ENCODE results near the gene MAU2. TPM values are rescaled to one million over a fixed set of nuclear protein-coding genes. Genes with fewer than 3 reads are reported as not detected.
"Not testable (repeated sequence)": the region's sequence is repeated elsewhere in the genome, so short reads cannot be mapped to it uniquely, and the experiment has no call there.

Gene MAU2
- total RNA-seq, 1 experiment from 2014 or later: 24.3 TPM

DNA sequence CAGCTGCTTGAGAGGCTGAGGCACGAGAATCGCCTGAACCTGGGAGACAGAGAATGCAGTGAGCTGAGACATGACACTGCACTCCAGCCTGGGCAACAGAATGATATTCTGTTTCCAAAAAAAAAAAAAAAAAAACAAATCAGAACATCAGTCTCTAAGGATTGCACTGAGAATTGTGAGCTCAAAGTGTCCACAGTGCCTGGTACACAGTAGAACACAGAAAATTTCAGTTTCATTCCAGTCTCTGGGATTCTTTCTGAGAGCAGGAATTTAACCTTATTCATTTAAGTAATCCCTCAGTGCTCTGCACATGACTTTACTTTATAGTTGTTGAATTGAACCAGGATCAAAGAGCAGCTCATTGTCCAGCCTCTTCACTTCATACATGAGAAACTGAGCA is 58.9 kb downstream of the MAU2 start:
- H3K4me1 ChIP-seq: 0 out of 2 replicates have a peak, but pooled peaks cover 2% of the 10 kb centered on the region
- H3K4me3 ChIP-seq: no peak overlapping the region
- no peaks in the 10 kb centered on the region for H3K9me3 ChIP-seq (replicated peaks)
- DNase-seq: no peak
- no peak overlapping the region for H3K27ac ChIP-seq
- no peaks in the 10 kb centered on the region for H3K27me3 ChIP-seq
- no peaks in the 10 kb centered on the region for H3K36me3 ChIP-seq

DNA sequence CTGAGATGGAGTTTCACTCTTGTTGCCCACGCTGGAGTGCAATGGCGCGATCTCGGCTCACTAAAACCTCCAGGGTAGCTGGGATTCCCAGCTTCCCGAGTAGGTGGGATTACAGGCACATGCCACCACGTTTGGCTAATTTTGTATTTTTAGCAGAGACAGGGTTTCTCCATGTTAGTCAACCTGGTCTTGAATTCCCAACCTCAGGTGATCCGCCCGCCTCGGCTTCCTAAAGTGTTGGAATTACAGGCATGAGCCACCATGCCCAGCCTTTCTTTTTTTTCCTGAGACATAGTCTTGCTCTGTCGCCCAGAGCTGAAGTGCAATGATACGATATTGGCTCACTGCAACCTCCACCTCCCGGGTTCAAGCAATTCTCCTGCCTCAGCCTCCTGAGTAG is 59.7 kb downstream of the MAU2 start:
- not testable (repeated sequence) for DNase-seq; H3K4me1 ChIP-seq; H3K36me3 ChIP-seq; H3K4me3 ChIP-seq; H3K9me3 ChIP-seq (replicated peaks); H3K27ac ChIP-seq; H3K27me3 ChIP-seq

GRCh38 chr19:19381007-19381926 is 60.6 kb downstream of the MAU2 start:
- no peak for DNase-seq
- Histone ChIP-seq H3K4me1 (0 out of 2 replicates have a peak, but pooled peaks cover 2% of the 10 kb centered on the region), H3K27ac (no peak overlapping the region), H3K27me3 (no peaks in the 10 kb centered on the region), H3K4me3 (no peak overlapping the region), H3K9me3 (replicated peaks) (no peaks in the 10 kb centered on the region), H3K36me3 (no peaks in the 10 kb centered on the region; the same call in 1 of the 2 replicates)

- Histone ChIP-seq H3K27me3 (no peaks in the 10 kb centered on the region), H3K27ac (no peak overlapping the region), H3K36me3 (no peaks in the 10 kb centered on the region; the same call in 1 of the 2 replicates), H3K9me3 (replicated peaks) (no peaks in the 10 kb centered on the region), H3K4me3 (no peak overlapping the region), H3K4me1 (0 out of 2 replicates have a peak, but pooled peaks cover 2% of the 10 kb centered on the region)
- no peak for DNase-seq
Measured at GRCh38 chr19:19382118-19382517, 61.5 kb downstream of the MAU2 start.

DNA sequence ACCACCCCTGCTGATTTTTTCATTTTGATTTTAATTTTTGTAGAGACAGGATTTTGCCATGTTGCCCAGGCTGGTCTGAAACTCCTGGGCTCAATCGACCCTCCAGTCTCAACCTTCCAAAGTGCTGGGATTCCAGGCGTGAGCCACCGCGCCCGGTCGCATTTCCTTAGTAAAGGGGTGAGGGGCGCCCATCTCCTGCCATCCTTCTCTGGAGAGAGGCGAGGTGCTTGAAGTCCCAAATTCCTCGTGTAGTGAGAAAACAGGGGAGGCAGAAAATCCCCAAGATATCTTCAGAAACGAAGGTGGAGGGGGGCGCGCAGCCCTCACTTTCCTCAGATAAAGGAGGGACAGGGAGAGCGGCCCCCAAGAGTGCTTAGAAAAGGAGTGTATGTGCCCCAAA is 63.9 kb downstream of the MAU2 start:
- no peak for DNase-seq
- no peaks in the 10 kb centered on the region for H3K27me3 ChIP-seq
- H3K4me1 ChIP-seq: 0 out of 2 replicates have a peak, but pooled peaks cover 2% of the 10 kb centered on the region
- H3K4me3 ChIP-seq: no peak overlapping the region
- H3K36me3 ChIP-seq: no peaks in the 10 kb centered on the region; the same call in 1 of the 2 replicates
- no peak overlapping the region; the same call in 1 of the 2 replicates for H3K27ac ChIP-seq
- H3K9me3 ChIP-seq (replicated peaks): no peaks in the 10 kb centered on the region

DNA sequence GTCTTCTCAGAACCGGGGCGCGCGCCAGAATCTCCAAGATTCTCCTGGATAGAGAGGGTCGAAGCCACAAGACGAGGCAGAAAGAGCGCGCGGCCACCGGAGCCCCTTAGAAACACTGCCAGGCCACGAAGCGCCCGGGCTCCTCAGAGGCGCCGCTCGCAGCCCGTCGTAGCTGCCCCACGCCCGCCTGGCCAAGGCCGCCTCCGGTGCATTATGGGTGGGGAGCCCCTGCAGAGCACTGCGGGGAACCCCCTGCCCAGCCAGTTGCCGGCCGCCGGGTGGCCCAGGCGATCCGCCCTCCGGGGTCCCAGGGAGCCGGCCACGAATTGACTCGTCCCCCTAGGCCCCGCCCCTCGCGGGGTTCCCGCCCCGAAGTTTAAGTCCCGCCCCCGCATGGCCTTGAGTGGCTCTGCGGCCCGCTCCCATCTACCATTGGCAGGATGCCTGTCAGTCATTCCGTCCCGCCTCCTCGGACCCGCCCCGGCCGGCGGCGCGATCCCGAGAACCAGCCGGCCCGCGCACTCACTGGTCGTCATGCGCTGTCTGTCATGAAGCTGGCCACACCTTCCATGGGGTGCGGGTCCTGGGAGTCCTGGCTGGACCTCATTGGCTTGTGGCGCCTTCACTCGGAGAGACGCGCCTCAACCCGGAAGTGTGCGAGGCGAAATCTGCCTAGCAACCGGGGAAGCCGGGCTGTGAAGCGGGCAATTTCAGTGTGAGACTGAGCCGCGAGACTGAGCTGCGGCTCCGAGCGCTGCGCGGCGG is 64.7 kb downstream of the MAU2 start:
- Histone ChIP-seq H3K4me1 (no peaks in the 10 kb centered on the region), H3K4me3 (peak overlapping the region; percentile 92), H3K27ac (peak overlapping the region; percentile 47), H3K9me3 (replicated peaks) (no peaks in the 10 kb centered on the region), H3K36me3 (no peaks in the 10 kb centered on the region; the same call in 1 of the 2 replicates), H3K27me3 (no peaks in the 10 kb centered on the region)
- DNase-seq: peak; percentile 100

DNA sequence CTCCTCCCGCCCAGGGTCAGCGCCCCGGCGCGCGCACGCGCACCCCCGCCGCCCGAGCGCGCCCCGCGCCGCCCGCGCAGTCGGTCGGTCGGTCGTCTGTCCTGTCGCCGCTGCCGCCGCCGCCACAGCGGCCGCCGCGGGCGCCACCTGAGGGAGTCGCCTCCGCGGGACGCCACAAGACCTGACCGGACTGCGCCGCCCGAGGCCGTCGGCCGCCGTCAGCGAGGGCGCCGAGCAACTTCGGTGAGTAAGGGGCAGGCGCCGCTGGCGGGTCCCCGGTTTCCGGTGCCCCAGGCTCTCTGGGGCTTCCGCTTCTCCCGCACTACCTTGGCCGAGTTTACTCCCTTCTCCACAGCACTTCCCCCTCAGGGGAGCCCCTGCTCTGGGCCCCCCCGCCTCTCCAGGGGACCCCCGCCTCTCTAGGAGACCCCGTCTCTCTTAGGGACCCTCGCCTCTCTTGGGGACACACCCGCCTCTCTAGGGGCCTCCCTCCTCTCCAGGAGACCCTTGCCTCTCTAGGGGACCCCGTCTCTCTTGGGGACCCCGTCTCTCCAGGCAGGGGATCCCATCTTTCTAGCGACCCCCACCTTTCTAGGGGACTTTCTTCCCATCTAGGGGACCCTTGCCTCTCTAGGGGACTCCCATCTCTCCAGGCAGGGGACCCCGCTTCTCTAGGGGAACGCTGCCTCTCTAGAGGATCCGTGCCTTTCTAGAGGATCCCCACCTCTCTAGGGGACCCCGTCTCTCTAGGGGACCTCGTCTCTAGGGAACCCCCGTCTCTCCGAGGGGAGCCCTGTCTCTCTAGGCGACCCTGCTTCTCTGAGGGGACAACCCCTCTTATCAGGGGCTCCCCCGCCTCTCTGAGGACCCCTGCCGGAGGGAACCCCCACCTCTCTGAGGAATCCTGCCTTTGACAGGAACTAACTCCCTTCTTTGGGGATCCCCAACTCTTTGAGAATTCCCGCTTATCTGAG is 65.6 kb downstream of the MAU2 start:
- Histone ChIP-seq H3K27me3 (no peaks in the 10 kb centered on the region), H3K36me3 (no peaks in the 10 kb centered on the region; the same call in 1 of the 2 replicates), H3K4me1 (no peaks in the 10 kb centered on the region), H3K4me3 (peak overlapping the region; percentile 92), H3K27ac (peak overlapping the region; percentile 72), H3K9me3 (replicated peaks) (no peaks in the 10 kb centered on the region)
- peak; percentile 58 to 66 for DNase-seq

DNA sequence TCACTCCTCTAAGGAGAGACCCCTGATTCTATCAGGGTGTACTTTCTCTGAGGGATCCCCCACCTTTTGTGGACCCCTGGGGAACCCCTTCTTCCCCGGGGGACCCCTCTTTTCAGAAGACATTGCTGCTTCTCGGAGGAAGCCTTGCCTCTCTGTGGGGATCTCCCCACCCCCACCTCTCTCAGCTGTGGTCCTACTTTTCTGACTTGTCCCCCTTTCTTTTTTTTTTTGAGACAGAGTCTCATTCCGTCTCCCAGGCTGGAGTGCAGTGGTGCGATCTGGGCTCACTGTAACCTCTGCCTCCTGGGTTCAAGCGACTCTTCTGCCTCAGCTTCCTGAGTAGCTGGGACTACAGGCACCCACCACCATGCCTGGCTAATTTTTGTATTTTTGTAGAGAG is 66.5 kb downstream of the MAU2 start:
- Histone ChIP-seq H3K27ac (no peak overlapping the region), H3K27me3 (no peaks in the 10 kb centered on the region), H3K9me3 (replicated peaks) (no peaks in the 10 kb centered on the region), H3K36me3 (no peaks in the 10 kb centered on the region; the same call in 1 of the 2 replicates), H3K4me3 (peak overlapping the region; percentile 92), H3K4me1 (no peaks in the 10 kb centered on the region)
- no peak for DNase-seq

DNA sequence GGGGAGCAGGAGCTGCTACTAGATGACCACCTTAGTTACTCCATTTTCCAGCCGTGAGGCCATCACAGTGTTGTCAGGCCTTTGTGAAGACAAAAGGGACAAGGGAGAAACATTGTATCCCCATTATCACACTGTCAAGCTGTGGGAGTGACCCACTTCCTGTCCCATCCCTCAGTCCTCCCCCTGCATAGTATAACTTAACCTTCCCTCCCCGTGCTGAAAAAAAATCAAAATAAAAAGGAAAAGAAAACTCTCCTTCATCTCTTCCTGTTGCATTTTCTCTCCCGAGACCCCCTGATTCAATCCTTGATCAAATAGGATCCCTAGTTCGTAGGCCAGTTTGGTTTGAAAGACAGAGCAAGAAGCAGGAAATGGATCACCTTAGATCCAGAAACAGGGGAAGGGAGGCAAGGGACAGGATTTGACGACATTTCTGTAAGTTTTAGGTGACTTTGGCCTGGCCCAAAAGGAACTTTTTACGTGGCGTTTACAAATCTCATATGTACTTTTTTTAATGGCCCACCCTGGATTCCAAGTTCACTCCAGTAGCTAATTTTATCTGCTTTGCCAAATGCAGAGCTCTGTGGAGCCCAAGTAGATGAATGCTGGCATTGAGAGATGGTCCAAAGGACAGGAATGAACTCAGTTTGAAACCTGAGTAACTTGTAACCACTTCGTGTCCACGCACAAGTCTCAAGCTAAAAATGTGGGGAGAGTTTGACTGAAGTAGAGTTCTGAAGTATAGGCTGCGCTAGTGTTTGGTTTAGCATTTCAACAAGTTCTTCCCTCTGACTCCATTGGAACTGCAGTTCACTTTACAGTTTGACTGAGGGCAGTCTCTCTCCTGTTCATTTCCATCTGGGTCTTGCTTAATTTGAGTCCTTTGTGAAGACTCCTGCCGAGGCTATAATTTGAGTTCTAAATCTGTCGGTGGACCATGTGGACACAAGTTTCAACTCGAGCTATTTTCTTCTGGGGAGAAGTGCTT is 68.2 kb downstream of the MAU2 start:
- no peaks in the 10 kb centered on the region for H3K27me3 ChIP-seq
- H3K4me1 ChIP-seq: no peaks in the 10 kb centered on the region
- no peak overlapping the region for H3K4me3 ChIP-seq
- no peaks in the 10 kb centered on the region; the same call in 1 of the 2 replicates for H3K36me3 ChIP-seq
- H3K27ac ChIP-seq: no peak overlapping the region
- H3K9me3 ChIP-seq (replicated peaks): no peaks in the 10 kb centered on the region
- no peak for DNase-seq

GRCh38 chr19:19389683-19390082 is 69.1 kb downstream of the MAU2 start:
- H3K9me3 ChIP-seq (replicated peaks); H3K27me3 ChIP-seq; H3K4me3 ChIP-seq; DNase-seq; H3K4me1 ChIP-seq; H3K27ac ChIP-seq; H3K36me3 ChIP-seq: not testable (repeated sequence)

DNA sequence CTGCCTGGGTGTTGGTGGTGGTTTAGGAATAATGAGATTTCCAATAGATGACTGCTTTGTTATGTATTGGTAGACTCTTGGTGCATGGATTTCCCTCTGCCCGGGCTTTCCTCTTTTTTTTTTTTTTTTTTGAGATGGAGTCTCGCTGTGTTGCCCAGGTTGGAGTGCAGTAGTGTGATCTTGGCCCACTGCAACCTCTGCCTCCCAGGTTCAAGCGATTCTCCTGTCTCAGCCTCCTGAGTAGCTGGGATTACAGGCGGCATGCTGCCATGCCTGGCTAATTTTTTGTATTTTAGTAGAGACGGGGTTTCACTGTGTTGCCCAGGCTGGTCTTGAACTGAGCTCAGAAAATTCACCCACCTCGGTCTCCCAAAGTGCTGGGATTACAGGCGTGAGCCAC is 73.7 kb downstream of the MAU2 start:
- not testable (repeated sequence) for H3K27ac ChIP-seq; H3K4me1 ChIP-seq; DNase-seq; H3K27me3 ChIP-seq; H3K9me3 ChIP-seq (replicated peaks); H3K4me3 ChIP-seq; H3K36me3 ChIP-seq

DNA sequence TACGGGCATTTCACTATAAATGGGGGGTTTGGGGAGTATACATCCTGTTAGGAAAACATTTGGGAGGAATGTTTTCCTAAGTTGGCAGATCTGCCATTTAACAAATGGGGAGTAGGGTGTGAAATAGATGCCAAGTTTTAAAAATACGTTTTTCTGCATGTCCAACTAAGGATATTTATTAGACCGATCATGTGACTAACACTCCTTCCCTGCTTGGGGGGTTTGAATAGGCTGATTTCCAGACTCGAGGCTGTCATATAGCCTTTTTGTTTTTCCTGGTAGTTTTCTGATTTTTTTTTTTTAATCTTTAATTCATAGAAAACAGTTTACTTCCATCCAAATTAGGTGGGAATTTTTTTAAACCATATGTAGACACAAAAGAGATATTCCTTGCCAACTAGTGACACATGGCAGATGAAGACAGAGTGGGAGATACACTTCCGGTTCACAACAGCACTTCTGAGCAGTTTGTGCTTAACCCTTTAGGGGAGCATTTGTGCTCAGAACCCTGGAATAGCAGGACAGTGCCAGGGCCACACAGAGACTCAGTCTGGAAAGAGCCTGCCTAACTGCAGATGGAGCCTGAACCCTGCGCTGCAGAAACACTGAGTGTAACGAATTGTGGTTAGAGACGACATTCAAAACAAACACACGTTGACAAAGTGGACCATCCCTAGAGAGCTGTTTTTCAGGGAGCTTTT is 79.3 kb downstream of the MAU2 start:
- Histone ChIP-seq H3K4me1 (peaks cover 22% of the 10 kb centered on the region), H3K36me3 (no peaks in the 10 kb centered on the region), H3K27me3 (no peaks in the 10 kb centered on the region), H3K9me3 (replicated peaks) (no peaks in the 10 kb centered on the region), H3K27ac (peak overlapping the region; percentile 26), H3K4me3 (peak overlapping the region; percentile 0; the same call in 1 of the 2 replicates)
- DNase-seq: peak; percentile 52 to 69

Data from SJCRH30 (cell line).